Renal pelvis (tissue), 4 donors: ENCODE results near the gene SLC4A1AP. TPM values are rescaled to one million over a fixed set of nuclear protein-coding genes. Genes with fewer than 3 reads are reported as not detected.

Experiments used
- DNase-seq: peaks from one replicate; pipeline ENCODE4 v3.0.0-alpha.2; 2013
- polyA plus RNA-seq, 3 donors: library from polyadenylated mRNA; unstranded; fragments of 120-200 nt; gene quantifications; one replicate each; pipeline ENCODE4 v1.2.1, GENCODE V29; 2013; ENCODE audit not compliant: insufficient read length in 3 of 3

SLC4A1AP gene
- polyA plus RNA-seq, 3 donors = 32.1 to 40.6 (median 33.8) TPM

GRCh38 chr2:27737676-27738348 is 74.1 kb downstream of the SLC4A1AP start:
- DNase-seq = no peak

DNA sequence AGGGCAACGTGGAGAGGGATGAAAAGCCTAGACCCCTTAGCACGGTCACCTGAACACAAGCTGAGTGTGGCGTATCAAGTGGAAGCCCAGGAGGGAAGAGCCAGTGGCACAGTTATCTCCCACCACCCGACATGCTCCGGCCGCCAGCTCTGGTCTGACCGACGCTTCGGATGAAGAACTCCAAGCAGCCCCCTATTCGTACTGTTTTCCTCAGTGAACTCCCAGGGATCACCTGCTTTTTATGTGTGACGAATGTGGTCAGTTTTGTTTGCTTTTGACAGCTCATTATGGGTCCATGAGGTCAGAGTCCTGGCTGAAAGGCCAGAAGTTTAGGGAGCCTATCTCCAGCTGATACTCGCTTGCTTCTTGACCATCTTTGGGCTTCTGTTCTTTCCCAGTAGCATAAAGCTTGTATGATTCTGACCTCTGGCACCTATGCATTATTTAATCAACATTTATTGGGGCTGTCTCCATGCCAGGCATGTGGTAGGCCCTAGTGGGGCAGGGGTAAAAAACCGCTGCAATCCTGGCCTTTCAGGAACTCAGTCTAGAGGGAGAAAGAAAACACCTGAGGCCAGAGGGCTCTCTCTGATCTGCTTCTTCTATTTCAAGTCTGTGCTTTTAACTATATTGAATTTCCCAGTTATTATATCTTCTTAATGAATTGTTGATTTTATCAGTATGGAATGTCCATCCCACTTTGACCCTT is 74.8 kb downstream of the SLC4A1AP start:
- DNase-seq = no peak

- DNase-seq = no peak
Measured at GRCh38 chr2:27739058-27739373, 75.3 kb downstream of the SLC4A1AP start.

- DNase-seq = no peak
Measured at GRCh38 chr2:27741673-27742072, 78.0 kb downstream of the SLC4A1AP start.

DNA sequence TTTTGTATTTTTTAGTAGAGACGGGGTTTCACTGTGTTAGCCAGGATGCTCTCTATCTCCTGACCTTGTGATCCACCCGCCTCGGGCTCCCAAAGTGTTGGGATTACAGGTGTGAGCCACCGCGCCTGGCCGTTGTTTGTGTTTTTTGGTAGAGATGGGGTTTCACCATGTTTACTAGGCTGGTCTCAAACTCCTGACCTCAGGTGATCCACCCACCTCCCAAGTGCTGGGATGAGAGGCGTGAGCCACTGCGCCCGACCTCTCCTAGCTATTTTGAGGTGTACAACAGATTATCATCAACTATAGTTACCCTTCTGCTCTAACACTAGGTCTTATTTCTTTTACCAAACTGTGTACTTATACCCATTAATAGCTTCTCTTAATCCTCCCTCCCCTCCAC is 78.9 kb downstream of the SLC4A1AP start:
- DNase-seq = no peak

Other genes with a start within 250 kb of the SLC4A1AP start
- 100 to 1,000 TPM; 128 to 141 (median 133) TPM for gene NRBP1, start 235.3 kb upstream of the SLC4A1AP start, polyA plus RNA-seq
- gene KRTCAP3, start 221.5 kb upstream of the SLC4A1AP start, polyA plus RNA-seq = 10 to 100 TPM in 1 of 3 donors, 1 to 10 TPM in 2; 6.1 to 10.6 (median 9.5) TPM
- 10 to 100 TPM; 41.0 to 76.4 (median 66.0) TPM for gene IFT172, start 174.1 kb upstream of the SLC4A1AP start, polyA plus RNA-seq
- 1 to 10 TPM; 6.6 to 8.3 (median 8.1) TPM for gene FNDC4, start 168.7 kb upstream of the SLC4A1AP start, polyA plus RNA-seq
- under 1 TPM in 2 of 3 donors, not detected in 1; 0.10 to 0.40 TPM for gene GCKR, start 167.1 kb upstream of the SLC4A1AP start, polyA plus RNA-seq
- gene ZNF512, start 80.8 kb upstream of the SLC4A1AP start, polyA plus RNA-seq = 10 to 100 TPM; 72.1 to 84.9 (median 75.1) TPM
- 10 to 100 TPM; 10.5 to 12.1 (median 11.4) TPM for gene CCDC121, start 34.9 kb upstream of the SLC4A1AP start, polyA plus RNA-seq
- 10 to 100 TPM; 57.3 to 60.6 (median 57.4) TPM for gene GPN1, start 34.8 kb upstream of the SLC4A1AP start, polyA plus RNA-seq
- 10 to 100 TPM; 57.2 to 68.9 (median 65.8) TPM for gene SUPT7L, start 275 bp upstream of the SLC4A1AP start, polyA plus RNA-seq
- 100 to 1,000 TPM; 132 to 153 (median 152) TPM for gene MRPL33, start 107.8 kb downstream of the SLC4A1AP start, polyA plus RNA-seq
- 10 to 100 TPM in 1 of 3 donors, 1 to 10 TPM in 2; 7.4 to 10.1 (median 8.4) TPM for gene RBKS, start 226.5 kb downstream of the SLC4A1AP start, polyA plus RNA-seq
- 10 to 100 TPM; 49.0 to 54.2 (median 52.6) TPM for gene BABAM2, start 226.8 kb downstream of the SLC4A1AP start, polyA plus RNA-seq